Mononuclear cell (primary cell): ENCODE results near the gene LNP1. TPM values are rescaled to one million over a fixed set of nuclear protein-coding genes. Genes with fewer than 3 reads are reported as not detected.
"Not testable (repeated sequence)": the region's sequence is repeated elsewhere in the genome, so short reads cannot be mapped to it uniquely, and the experiment has no call there.

ENCODE experiments used
- H3K27me3 ChIP-seq: 2 replicates; pipeline ENCODE4 v1.6.0; 2011; ENCODE audit warnings: low read length, control low read depth; ENCODE audit not compliant: insufficient read depth
- H3K4me1 ChIP-seq: 2 replicates; pipeline ENCODE4 v1.5.1; 2011; ENCODE audit warnings: mild to moderate bottlenecking, low read length, control low read depth; ENCODE audit not compliant: insufficient read depth
- H3K4me3 ChIP-seq: 2 replicates; pipeline ENCODE4 v1.5.1; 2011; ENCODE audit warnings: mild to moderate bottlenecking, low read length, moderate library complexity
- H3K9me3 ChIP-seq: 2 replicates; pipeline ENCODE4 v1.5.1; 2011; ENCODE audit warnings: low read depth, mild to moderate bottlenecking, control low read depth, low read length
- total RNA-seq: library from RNA; depleted of rRNA; stranded (reverse); fragments of >200 nt; gene quantifications from one replicate; pipeline ENCODE4 v1.2.3, GENCODE V29; 2012

Gene LNP1
- total RNA-seq, 1 donor: 1.7 TPM

- Histone ChIP-seq H3K4me1 (peaks cover 10% of the 10 kb centered on the region), H3K9me3 (no peaks in the 10 kb centered on the region), H3K27me3 (no peaks in the 10 kb centered on the region), H3K4me3 (no peak overlapping the region)
These were observed 64.8 kb downstream of the LNP1 start for GRCh38 chr3:100465892-100466777.

GRCh38 chr3:100467133-100467532 is 65.8 kb downstream of the LNP1 start:
- H3K4me1 ChIP-seq: peaks cover 10% of the 10 kb centered on the region
- no peaks in the 10 kb centered on the region for H3K27me3 ChIP-seq
- no peaks in the 10 kb centered on the region for H3K9me3 ChIP-seq
- no peak overlapping the region for H3K4me3 ChIP-seq

- no peaks in the 10 kb centered on the region for H3K9me3 ChIP-seq
These were observed 67.3 kb downstream of the LNP1 start for GRCh38 chr3:100468676-100469075.

GRCh38 chr3:100470951-100471350 is 69.6 kb downstream of the LNP1 start:
- no peaks in the 10 kb centered on the region for H3K9me3 ChIP-seq
- H3K27me3 ChIP-seq: no peaks in the 10 kb centered on the region
- H3K4me3 ChIP-seq: no peak overlapping the region
- H3K4me1 ChIP-seq: peaks cover 7% of the 10 kb centered on the region

More at GRCh38 chr3:100468676-100469075, 67.3 kb downstream of the LNP1 start:
- Histone ChIP-seq H3K4me1 (peaks cover 10% of the 10 kb centered on the region), H3K4me3 (no peak overlapping the region), H3K27me3 (no peaks in the 10 kb centered on the region)

- no peaks in the 10 kb centered on the region for H3K9me3 ChIP-seq
- no peak overlapping the region for H3K4me3 ChIP-seq
These were observed 70.1 kb downstream of the LNP1 start for GRCh38 chr3:100471444-100471843.

GRCh38 chr3:100477851-100478360 is 76.6 kb downstream of the LNP1 start:
- not testable (repeated sequence) for H3K4me1 ChIP-seq, H3K4me3 ChIP-seq, H3K9me3 ChIP-seq, H3K27me3 ChIP-seq

More at GRCh38 chr3:100471444-100471843, 70.1 kb downstream of the LNP1 start:
- no peaks in the 10 kb centered on the region for H3K27me3 ChIP-seq
- peaks cover 2% of the 10 kb centered on the region for H3K4me1 ChIP-seq

GRCh38 chr3:100478521-100478920 is 77.2 kb downstream of the LNP1 start:
- not testable (repeated sequence) for H3K9me3 ChIP-seq, H3K4me3 ChIP-seq, H3K4me1 ChIP-seq, H3K27me3 ChIP-seq

- H3K9me3 ChIP-seq: no peaks in the 10 kb centered on the region
- H3K4me1 ChIP-seq: no peaks in the 10 kb centered on the region
- peaks cover 3% of the 10 kb centered on the region for H3K27me3 ChIP-seq
- H3K4me3 ChIP-seq: no peak overlapping the region
These were observed 78.7 kb downstream of the LNP1 start for GRCh38 chr3:100480081-100480480.

GRCh38 chr3:100482176-100482575 is 80.8 kb downstream of the LNP1 start:
- no peaks in the 10 kb centered on the region for H3K4me1 ChIP-seq
- no peak overlapping the region for H3K4me3 ChIP-seq

GRCh38 chr3:100483529-100483928 is 82.2 kb downstream of the LNP1 start:
- peaks cover 3% of the 10 kb centered on the region for H3K27me3 ChIP-seq
- no peaks in the 10 kb centered on the region for H3K9me3 ChIP-seq
- H3K4me3 ChIP-seq: no peak overlapping the region
- no peaks in the 10 kb centered on the region for H3K4me1 ChIP-seq

More at GRCh38 chr3:100482176-100482575, 80.8 kb downstream of the LNP1 start:
- Histone ChIP-seq H3K9me3 (no peaks in the 10 kb centered on the region), H3K27me3 (peaks cover 3% of the 10 kb centered on the region)

- Histone ChIP-seq H3K9me3 (no peaks in the 10 kb centered on the region), H3K4me1 (peaks cover under 1% of the 10 kb centered on the region), H3K27me3 (peaks cover 3% of the 10 kb centered on the region), H3K4me3 (no peak overlapping the region)
These were observed 85.5 kb downstream of the LNP1 start for GRCh38 chr3:100486808-100487207.

GRCh38 chr3:100489118-100489517 is 87.8 kb downstream of the LNP1 start:
- Histone ChIP-seq H3K27me3 (no peaks in the 10 kb centered on the region), H3K9me3 (no peaks in the 10 kb centered on the region), H3K4me1 (peaks cover 14% of the 10 kb centered on the region), H3K4me3 (no peak overlapping the region)

- Histone ChIP-seq H3K4me1 (peaks cover 14% of the 10 kb centered on the region), H3K4me3 (peak within 1 kb of the TSS; percentile 43), H3K27me3 (no peaks in the 10 kb centered on the region), H3K9me3 (no peaks in the 10 kb centered on the region)
These were observed 91.0 kb downstream of the LNP1 start, which contains the start of gene TMEM45A for GRCh38 chr3:100492059-100493006. TSS of gene TMEM45A (plus strand) at chr3:100492619. CDS start at chr3:100555212, 62,593 bp downstream.

- no peaks in the 10 kb centered on the region for H3K9me3 ChIP-seq
- H3K4me1 ChIP-seq: peaks cover 14% of the 10 kb centered on the region
- no peaks in the 10 kb centered on the region for H3K27me3 ChIP-seq
- no peak overlapping the region for H3K4me3 ChIP-seq
These were observed 95.4 kb downstream of the LNP1 start for GRCh38 chr3:100496711-100497261.
